HG03460 (cell line): Measurements from ENCODE around the gene RARA.

ENCODE experiments used
- ATAC-seq: cut with Tn5 transposase; IDR thresholded peaks from one replicate; pipeline ENCODE4 v1.9.1; 2021; ENCODE audit not compliant: unreplicated experiment

Gene RARA

GRCh38 chr17:40344421-40345160, 35.6 kb downstream of the RARA start:
- ATAC-seq, result no peak

DNA sequence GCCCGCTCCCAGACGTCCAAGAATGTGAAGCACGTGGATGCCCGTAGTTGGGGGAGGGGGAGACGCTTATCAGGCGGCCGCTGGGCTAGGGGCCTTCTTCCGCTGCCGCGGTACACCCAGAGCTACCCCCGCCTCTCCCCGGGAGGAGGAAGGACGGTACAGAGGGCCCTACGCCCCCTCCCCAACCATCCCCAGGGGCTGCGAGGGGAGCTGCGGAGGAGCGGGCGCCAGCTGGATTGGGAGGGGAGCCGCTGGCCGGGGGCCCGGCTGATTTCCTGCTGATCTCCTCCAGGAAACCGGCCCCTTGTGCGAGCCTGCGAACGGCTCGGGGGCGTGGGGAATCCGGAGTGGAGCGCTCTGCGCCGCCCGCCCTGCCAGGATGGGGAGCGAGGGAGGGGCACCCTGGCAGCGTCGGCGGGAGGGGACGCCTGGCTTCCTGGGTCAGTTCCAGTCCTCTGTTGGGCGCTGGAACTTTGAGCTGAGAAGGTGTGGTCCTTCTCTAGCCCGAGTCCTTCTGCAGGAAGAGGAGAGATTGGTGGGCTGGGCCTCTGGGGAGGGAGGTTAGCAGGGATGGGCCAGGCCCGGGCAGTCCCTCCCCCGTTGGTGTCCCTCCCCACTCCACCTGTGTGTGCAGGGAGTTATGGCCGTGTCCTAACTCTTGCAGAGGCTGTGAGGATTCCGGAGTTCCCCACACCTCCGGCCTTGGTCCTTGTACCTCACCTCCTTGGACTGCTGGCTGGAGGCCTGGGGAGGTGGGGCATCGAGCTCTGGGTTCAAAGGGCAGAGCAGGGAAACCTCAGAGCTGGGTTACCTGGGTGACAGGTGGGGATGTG, 36.4 kb downstream of the RARA start:
- ATAC-seq, result no peak

- ATAC-seq, result no peak
Observed at GRCh38 chr17:40345994-40346764, 37.2 kb downstream of the RARA start.

- no peak for ATAC-seq
Observed at GRCh38 chr17:40346765-40347158, 37.8 kb downstream of the RARA start.

- ATAC-seq, result no peak
Observed at GRCh38 chr17:40347319-40348135, 38.5 kb downstream of the RARA start.

DNA sequence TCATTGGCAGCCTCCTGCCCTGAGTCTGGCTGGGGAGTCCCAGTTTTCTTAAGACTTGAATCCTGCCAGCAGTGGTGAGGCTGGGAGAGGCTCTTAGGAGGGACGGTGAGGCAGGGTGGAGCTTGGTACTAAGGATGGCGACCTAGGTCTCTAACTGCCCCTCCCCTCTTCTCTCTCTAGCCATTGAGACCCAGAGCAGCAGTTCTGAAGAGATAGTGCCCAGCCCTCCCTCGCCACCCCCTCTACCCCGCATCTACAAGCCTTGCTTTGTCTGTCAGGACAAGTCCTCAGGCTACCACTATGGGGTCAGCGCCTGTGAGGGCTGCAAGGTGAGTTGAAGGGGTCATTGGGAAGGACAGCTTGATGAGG, 39.1 kb downstream of the RARA start:
- ATAC-seq, result no peak

GRCh38 chr17:40348562-40349476, 39.8 kb downstream of the RARA start:
- ATAC-seq, result no peak

DNA sequence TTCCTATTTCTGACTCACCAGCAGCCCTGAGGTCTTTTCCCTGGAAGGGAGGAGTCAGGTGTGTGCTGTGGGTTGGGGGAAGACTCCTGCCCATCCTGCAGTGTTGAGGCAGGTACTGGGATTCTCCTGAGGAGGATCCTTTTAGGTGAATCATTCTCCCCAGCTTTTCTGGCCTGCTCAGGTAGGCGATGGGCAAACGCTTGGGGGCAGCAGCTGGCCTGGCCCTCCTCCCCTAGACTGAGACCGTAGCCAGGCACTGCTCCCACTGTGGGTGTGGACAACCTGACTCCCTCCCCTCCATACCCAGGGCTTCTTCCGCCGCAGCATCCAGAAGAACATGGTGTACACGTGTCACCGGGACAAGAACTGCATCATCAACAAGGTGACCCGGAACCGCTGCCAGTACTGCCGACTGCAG, 40.5 kb downstream of the RARA start:
- no peak for ATAC-seq

- ATAC-seq, result no peak
Observed at GRCh38 chr17:40349895-40350688, 41.1 kb downstream of the RARA start.

- no peak for ATAC-seq
Observed at GRCh38 chr17:40350689-40351358, 41.8 kb downstream of the RARA start.

GRCh38 chr17:40351359-40352236, 42.6 kb downstream of the RARA start:
- no peak for ATAC-seq

- no peak for ATAC-seq
Observed at GRCh38 chr17:40352237-40352778, 43.3 kb downstream of the RARA start.

DNA sequence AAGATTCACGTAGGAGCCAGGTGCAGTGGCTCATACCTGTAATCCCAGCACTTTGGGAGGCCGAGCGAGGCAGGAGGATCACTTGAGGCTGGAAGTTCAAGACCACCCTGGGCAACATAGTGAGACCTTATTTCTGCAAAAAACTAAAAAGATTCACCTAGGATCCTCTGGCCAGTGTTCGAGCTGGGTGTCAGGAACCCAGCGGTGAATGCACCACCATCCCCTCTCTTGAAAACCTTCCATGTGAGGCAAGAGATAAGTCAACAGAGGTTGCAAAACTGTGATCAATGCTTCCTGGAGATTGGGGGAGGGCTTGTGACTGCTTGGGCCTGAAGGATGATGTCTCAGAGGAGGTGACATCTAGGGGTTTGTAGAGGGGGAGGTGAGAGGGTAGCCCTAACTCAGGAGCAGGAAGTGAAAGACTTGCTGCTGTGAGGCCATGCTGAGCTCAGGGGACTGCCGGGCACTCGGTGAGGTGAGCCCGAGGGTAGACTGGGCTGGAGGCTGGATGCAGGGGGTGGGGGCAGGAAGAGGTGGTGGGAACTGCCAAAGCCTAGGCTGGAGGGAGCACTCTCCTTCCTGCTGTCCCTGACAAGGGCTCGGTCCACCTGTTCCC, 43.9 kb downstream of the RARA start:
- ATAC-seq, result no peak

DNA sequence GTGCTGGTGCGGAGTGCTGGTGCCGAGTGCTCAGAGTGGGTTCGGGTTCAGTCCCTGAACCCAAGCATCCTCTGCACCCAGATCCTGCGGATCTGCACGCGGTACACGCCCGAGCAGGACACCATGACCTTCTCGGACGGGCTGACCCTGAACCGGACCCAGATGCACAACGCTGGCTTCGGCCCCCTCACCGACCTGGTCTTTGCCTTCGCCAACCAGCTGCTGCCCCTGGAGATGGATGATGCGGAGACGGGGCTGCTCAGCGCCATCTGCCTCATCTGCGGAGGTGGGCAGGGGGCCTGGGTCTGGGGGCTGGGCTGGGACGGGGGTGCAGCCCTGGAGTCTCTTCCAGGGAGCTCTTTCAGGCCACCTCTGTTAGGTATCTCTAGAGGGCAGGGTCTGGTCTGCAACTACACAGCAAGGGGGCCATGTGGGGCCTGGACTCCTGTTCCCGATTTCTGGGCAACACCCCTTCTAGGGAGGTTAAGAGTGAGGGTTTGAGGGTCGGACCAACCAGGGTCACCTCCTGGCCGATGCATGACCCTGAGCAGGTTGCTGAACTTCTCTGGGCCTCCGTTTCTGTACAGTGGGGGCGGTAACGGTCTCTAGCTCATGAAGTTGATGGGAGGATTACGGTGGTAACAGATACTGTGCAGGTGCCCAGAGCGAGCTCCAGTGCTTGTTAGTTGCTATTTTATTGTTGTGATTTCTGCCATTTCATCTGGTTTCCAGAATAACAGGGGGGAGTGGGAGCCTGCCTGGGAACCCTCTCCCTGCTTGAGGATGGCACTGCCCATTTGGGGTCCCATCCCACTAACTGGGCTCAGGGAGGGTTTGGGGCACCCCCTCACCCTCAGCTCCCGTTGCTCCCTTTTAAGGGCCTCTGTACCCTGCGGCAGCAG, 45.5 kb downstream of the RARA start:
- ATAC-seq, result no peak

GRCh38 chr17:40355123-40355803, 46.3 kb downstream of the RARA start:
- no peak for ATAC-seq
